AG04450 (cell line): ENCODE measurements around the gene TTC23. TPM values are rescaled to one million over a fixed set of nuclear protein-coding genes. Genes with fewer than 3 reads are reported as not detected.

Experiments
- CTCF ChIA-PET: fragments of 300-600, 350-600 bp; formaldehyde crosslinking; extraction: SDS; loops from one replicate; lab custom pipeline; 2022; ENCODE audit warnings: antibody characterized with exemption, inconsistent platforms; lab: Charles Lee
- POLR2A ChIA-PET: fragments of 350-600 bp; formaldehyde crosslinking; extraction: SDS; loops from one replicate; lab custom pipeline; 2021; ENCODE audit warnings: antibody characterized with exemption, inconsistent platforms; lab: Yijun Ruan, JAX
- DNase-seq: peaks from one replicate; pipeline ENCODE4 v3.0.0-alpha.2; 2011; ENCODE audit warnings: low read depth, low spot score
- H3K27ac ChIP-seq: one replicate; pipeline ENCODE4 v1.5.1; 2012; ENCODE audit warnings: low read depth, low read length, control low read depth
- H3K27me3 ChIP-seq: one replicate; pipeline ENCODE4 v1.6.0; 2012; ENCODE audit warnings: low read length; ENCODE audit not compliant: control insufficient read depth, insufficient read depth
- H3K4me3 ChIP-seq: 2 replicates; pipeline ENCODE4 v1.5.1; 2011; ENCODE audit warnings: mild to moderate bottlenecking, low read depth, low read length, control low read depth
- H3K9me3 ChIP-seq: 2 replicates; pipeline ENCODE4 v1.5.1; 2012; ENCODE audit warnings: low read length; ENCODE audit not compliant: control insufficient read depth, insufficient read depth
- CTCF ChIP-seq: IDR thresholded peaks from 2 replicates; pipeline ENCODE4 v1.5.1; 2011; ENCODE audit warnings: low read depth, low read length, control low read depth, inconsistent platforms
- polyA plus RNA-seq: library from polyadenylated mRNA; depleted of rRNA; stranded (reverse); fragments of >200 nt; gene quantifications from 2 replicates; pipeline ENCODE4 v1.2.3, GENCODE V29; 2011

Gene TTC23
- polyA plus RNA-seq, 1 experiment, result 7.2 TPM

GRCh38 chr15:99102332-99103235 is 146.8 kb downstream of the TTC23 start:
- Histone ChIP-seq H3K27ac (no peak overlapping the region), H3K4me3 (no peak overlapping the region), H3K9me3 (no peaks in the 10 kb centered on the region), H3K27me3 (peaks cover 19% of the 10 kb centered on the region)
- ChIA-PET POLR2A (no interaction called here), CTCF (interaction anchor here (0.8 to 8.0 kb wide), 8 partner anchors 15 to 583 kb away, joined by 3 to 198 read pairs (median 10); no protein-coding TSS in a partner anchor)
- DNase-seq, result no peak
- no peak for TF ChIP-seq CTCF

GRCh38 chr15:99101501-99101900 is 147.9 kb downstream of the TTC23 start:
- POLR2A ChIA-PET, result no interaction called here
- Histone ChIP-seq H3K4me3 (no peak overlapping the region), H3K27ac (no peak overlapping the region), H3K27me3 (peaks cover 22% of the 10 kb centered on the region), H3K9me3 (no peaks in the 10 kb centered on the region)
- TF ChIP-seq CTCF, result no peak
- CTCF ChIA-PET, result interaction anchor here (0.6 to 8.0 kb wide), 41 partner anchors 9 to 661 kb away, joined by 3 to 198 read pairs (median 6); no protein-coding TSS in a partner anchor
- DNase-seq, result no peak

GRCh38 chr15:99100245-99101173 is 148.9 kb downstream of the TTC23 start:
- DNase-seq, result no peak
- H3K9me3 ChIP-seq, result no peaks in the 10 kb centered on the region
- ChIA-PET POLR2A (interaction anchor here (0.5 kb wide), 1 partner anchor 28 kb away, joined by 3 read pairs; no protein-coding TSS in a partner anchor), CTCF (interaction anchor here (0.5 to 8.0 kb wide), 63 partner anchors 9 to 713 kb away, joined by 3 to 198 read pairs (median 4); no protein-coding TSS in a partner anchor)
- H3K27me3 ChIP-seq, result peaks cover 24% of the 10 kb centered on the region
- TF ChIP-seq CTCF, result peak; percentile 89
- H3K27ac ChIP-seq, result no peak overlapping the region
- peak overlapping the region; percentile 50 for H3K4me3 ChIP-seq

GRCh38 chr15:99099661-99100060 is 149.7 kb downstream of the TTC23 start:
- peaks cover 26% of the 10 kb centered on the region for H3K27me3 ChIP-seq
- POLR2A ChIA-PET, result no interaction called here
- no peak overlapping the region for H3K27ac ChIP-seq
- H3K4me3 ChIP-seq, result no peak overlapping the region
- DNase-seq, result no peak
- H3K9me3 ChIP-seq, result no peaks in the 10 kb centered on the region
- CTCF ChIA-PET, result interaction anchor here (0.6 to 8.0 kb wide), 14 partner anchors 8 to 112 kb away, joined by 3 to 198 read pairs (median 8); no protein-coding TSS in a partner anchor
- no peak for TF ChIP-seq CTCF
